HepG2 (cell line): Measurements from ENCODE around the gene KLHL30. TPM values are rescaled to one million over a fixed set of nuclear protein-coding genes. Genes with fewer than 3 reads are reported as not detected.
A peak's percentile ranks its signal among the peaks of the same experiment; 100 is the strongest.

ENCODE experiments used
- GABPA ChIP-seq, 2 experiments: IDR thresholded peaks; 2 replicates each; pipeline ENCODE4 v1.6.1; 2011 to 2016; ENCODE audit warnings: low read depth in 2 of 2, low read length in 1 of 2, missing biosample characterization in 1 of 2, missing genetic modification characterization in 1 of 2
- KLF12 ChIP-seq: sonication (generic); formaldehyde crosslinking; IDR thresholded peaks from 2 replicates; pipeline ENCODE4 v1.4.0; 2020; ENCODE audit warnings: missing genetic modification reagents, borderline replicate concordance
- MAF1 ChIP-seq: sonication (generic); formaldehyde crosslinking; IDR thresholded peaks from 2 replicates; pipeline ENCODE4 v1.5.0; 2020; ENCODE audit warnings: missing genetic modification reagents, borderline replicate concordance
- MAFF ChIP-seq: IDR thresholded peaks from 2 replicates; pipeline ENCODE4 v1.6.1; 2011; ENCODE audit warnings: low read depth, low read length, improper control_type of control experiment
- MLLT10 ChIP-seq: sonication (generic); formaldehyde crosslinking; IDR thresholded peaks from 2 replicates; pipeline ENCODE4 v1.4.0; 2020; ENCODE audit warnings: missing genetic modification reagents
- MTA3 ChIP-seq: sonication (generic); formaldehyde crosslinking; IDR thresholded peaks from 2 replicates; pipeline ENCODE4 v1.4.0; 2020; ENCODE audit warnings: missing genetic modification reagents
- PHF21A ChIP-seq: sonication (generic); formaldehyde crosslinking; IDR thresholded peaks from 2 replicates; pipeline ENCODE4 v1.5.0; 2020; ENCODE audit warnings: mild to moderate bottlenecking, missing genetic modification reagents
- SMAD1 ChIP-seq: sonication (generic); formaldehyde crosslinking; IDR thresholded peaks from 2 replicates; pipeline ENCODE4 v1.4.0; 2020; ENCODE audit warnings: missing genetic modification reagents, low read depth, mild to moderate bottlenecking, borderline replicate concordance
- THRA ChIP-seq: sonication (generic); formaldehyde crosslinking; IDR thresholded peaks from 2 replicates; pipeline ENCODE4 v1.4.0; 2020; ENCODE audit warnings: missing genetic modification reagents, borderline replicate concordance
- ZBTB46 ChIP-seq: sonication (generic); formaldehyde crosslinking; IDR thresholded peaks from 2 replicates; pipeline ENCODE4 v1.4.0; 2020; ENCODE audit warnings: mild to moderate bottlenecking, missing genetic modification reagents, borderline replicate concordance
- ZBTB7B ChIP-seq: sonication (generic); formaldehyde crosslinking; IDR thresholded peaks from 2 replicates; pipeline ENCODE4 v1.4.0; 2020; ENCODE audit warnings: missing genetic modification reagents
- ZNF292 ChIP-seq: sonication (generic); formaldehyde crosslinking; IDR thresholded peaks from 2 replicates; pipeline ENCODE4 v1.8.1; 2022; ENCODE audit warnings: mild to moderate bottlenecking, low read depth, missing genetic modification reagents, borderline replicate concordance
- ZNF432 ChIP-seq: sonication (generic); formaldehyde crosslinking; IDR thresholded peaks from 2 replicates; pipeline ENCODE4 v1.5.0; 2020; ENCODE audit warnings: missing genetic modification reagents, mild to moderate bottlenecking, borderline replicate concordance
- polyA plus RNA-seq, 8 experiments: library from polyadenylated mRNA; depleted of rRNA in 3 of 8; stranded (reverse) in 7 of 8; unstranded in 1 of 8; fragments of >200 nt; fragmentation: Illumina TruSeq in 4 of 8; extraction: Trizol in 4 of 8; gene quantifications; 2 replicates each; pipeline versions ENCODE4 v1.2.1 to v1.2.3, GENCODE V29; 2011 to 2016; ENCODE audit warnings: low read depth in 4 of 8, missing spikeins in 1 of 8, mixed read lengths in 1 of 8; ENCODE audit not compliant: insufficient read depth in 1 of 8
- total RNA-seq, 5 experiments: library from RNA; depleted of rRNA; stranded (reverse); fragments of >200 nt; fragmentation: Illumina TruSeq; extraction: Trizol; gene quantifications; 2 replicates each; pipeline ENCODE4 v1.2.3, GENCODE V29; 2016; ENCODE audit warnings: low read depth in 1 of 5
- TF ChIP-seq, protein P1 (sequence below): sonication (generic); formaldehyde crosslinking; IDR thresholded peaks from 2 replicates; pipeline ENCODE4 v1.4.0; 2020; ENCODE audit warnings: missing genetic modification reagents
- TF ChIP-seq, protein P2 (sequence below): fragments of 450-650 bp; IDR thresholded peaks from 2 replicates; pipeline ENCODE4 v1.6.1; 2016
- TF ChIP-seq, protein P3 (sequence below): sonication (generic); formaldehyde crosslinking; IDR thresholded peaks from 2 replicates; pipeline ENCODE4 v1.5.0; 2020; ENCODE audit warnings: mild to moderate bottlenecking, low read depth, missing genetic modification reagents, borderline replicate concordance
- TF ChIP-seq, protein P4 (sequence below): IDR thresholded peaks from 2 replicates; pipeline ENCODE4 v1.6.1; 2016
- TF ChIP-seq, protein P5 (sequence below): IDR thresholded peaks from 2 replicates; pipeline ENCODE4 v1.6.1; 2016; ENCODE audit warnings: low read depth, borderline replicate concordance

The KLHL30 gene
- total and polyA plus RNA-seq, 2 of the 13 experiments (the other 11 are each of a cell fraction or from before 2014, with no cell fraction given), result 0.05 TPM; not detected in 1

- TF ChIP-seq, protein P1, sequence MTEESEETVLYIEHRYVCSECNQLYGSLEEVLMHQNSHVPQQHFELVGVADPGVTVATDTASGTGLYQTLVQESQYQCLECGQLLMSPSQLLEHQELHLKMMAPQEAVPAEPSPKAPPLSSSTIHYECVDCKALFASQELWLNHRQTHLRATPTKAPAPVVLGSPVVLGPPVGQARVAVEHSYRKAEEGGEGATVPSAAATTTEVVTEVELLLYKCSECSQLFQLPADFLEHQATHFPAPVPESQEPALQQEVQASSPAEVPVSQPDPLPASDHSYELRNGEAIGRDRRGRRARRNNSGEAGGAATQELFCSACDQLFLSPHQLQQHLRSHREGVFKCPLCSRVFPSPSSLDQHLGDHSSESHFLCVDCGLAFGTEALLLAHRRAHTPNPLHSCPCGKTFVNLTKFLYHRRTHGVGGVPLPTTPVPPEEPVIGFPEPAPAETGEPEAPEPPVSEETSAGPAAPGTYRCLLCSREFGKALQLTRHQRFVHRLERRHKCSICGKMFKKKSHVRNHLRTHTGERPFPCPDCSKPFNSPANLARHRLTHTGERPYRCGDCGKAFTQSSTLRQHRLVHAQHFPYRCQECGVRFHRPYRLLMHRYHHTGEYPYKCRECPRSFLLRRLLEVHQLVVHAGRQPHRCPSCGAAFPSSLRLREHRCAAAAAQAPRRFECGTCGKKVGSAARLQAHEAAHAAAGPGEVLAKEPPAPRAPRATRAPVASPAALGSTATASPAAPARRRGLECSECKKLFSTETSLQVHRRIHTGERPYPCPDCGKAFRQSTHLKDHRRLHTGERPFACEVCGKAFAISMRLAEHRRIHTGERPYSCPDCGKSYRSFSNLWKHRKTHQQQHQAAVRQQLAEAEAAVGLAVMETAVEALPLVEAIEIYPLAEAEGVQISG (CRISPR knock-in tag), result peak; percentile 34; the same call in 1 of the 2 replicates
- TF ChIP-seq, protein P2, sequence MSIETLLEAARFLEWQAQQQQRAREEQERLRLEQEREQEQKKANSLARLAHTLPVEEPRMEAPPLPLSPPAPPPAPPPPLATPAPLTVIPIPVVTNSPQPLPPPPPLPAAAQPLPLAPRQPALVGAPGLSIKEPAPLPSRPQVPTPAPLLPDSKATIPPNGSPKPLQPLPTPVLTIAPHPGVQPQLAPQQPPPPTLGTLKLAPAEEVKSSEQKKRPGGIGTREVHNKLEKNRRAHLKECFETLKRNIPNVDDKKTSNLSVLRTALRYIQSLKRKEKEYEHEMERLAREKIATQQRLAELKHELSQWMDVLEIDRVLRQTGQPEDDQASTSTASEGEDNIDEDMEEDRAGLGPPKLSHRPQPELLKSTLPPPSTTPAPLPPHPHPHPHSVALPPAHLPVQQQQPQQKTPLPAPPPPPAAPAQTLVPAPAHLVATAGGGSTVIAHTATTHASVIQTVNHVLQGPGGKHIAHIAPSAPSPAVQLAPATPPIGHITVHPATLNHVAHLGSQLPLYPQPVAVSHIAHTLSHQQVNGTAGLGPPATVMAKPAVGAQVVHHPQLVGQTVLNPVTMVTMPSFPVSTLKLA, result no peak
- TF ChIP-seq, protein P3, sequence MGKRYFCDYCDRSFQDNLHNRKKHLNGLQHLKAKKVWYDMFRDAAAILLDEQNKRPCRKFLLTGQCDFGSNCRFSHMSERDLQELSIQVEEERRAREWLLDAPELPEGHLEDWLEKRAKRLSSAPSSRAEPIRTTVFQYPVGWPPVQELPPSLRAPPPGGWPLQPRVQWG, result no peak
- TF ChIP-seq, protein P4, sequence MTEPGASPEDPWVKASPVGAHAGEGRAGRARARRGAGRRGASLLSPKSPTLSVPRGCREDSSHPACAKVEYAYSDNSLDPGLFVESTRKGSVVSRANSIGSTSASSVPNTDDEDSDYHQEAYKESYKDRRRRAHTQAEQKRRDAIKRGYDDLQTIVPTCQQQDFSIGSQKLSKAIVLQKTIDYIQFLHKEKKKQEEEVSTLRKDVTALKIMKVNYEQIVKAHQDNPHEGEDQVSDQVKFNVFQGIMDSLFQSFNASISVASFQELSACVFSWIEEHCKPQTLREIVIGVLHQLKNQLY, result no peak
- TF ChIP-seq, protein P5, sequence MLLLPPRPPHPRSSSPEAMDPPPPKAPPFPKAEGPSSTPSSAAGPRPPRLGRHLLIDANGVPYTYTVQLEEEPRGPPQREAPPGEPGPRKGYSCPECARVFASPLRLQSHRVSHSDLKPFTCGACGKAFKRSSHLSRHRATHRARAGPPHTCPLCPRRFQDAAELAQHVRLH (CRISPR knock-in tag), result 0 out of 2 replicates have a peak, but pooled peaks have one; percentile 25
- TF ChIP-seq THRA (CRISPR knock-in tag) (no peak), MTA3 (CRISPR knock-in tag) (no peak), MAF1 (no peak), GABPA (IDR thresholded peaks at IDR 0.05; ENCODE audit: low read depth, low read length) (no peak), GABPA (CRISPR knock-in tag; IDR thresholded peaks at IDR 0.05; ENCODE audit: low read depth) (peak; percentile 13; the same call in 1 of the 2 replicates), MAFF (0 out of 2 replicates have a peak, but pooled peaks have one; percentile 11), ZNF432 (CRISPR knock-in tag) (no peak), PHF21A (CRISPR knock-in tag) (no peak), SMAD1 (CRISPR knock-in tag) (no peak; the same call in 1 of the 2 replicates), ZBTB46 (CRISPR knock-in tag) (no peak), ZBTB7B (peak; percentile 86), ZNF292 (no peak), KLF12 (no peak), MLLT10 (no peak)
These were observed 22.0 kb downstream of the KLHL30 start (continued) for GRCh38 chr2:238160206-238161129.
